Stomach (tissue), 9 donors: ENCODE measurements around the gene GIMAP5. TPM values are rescaled to one million over a fixed set of nuclear protein-coding genes. Genes with fewer than 3 reads are reported as not detected.
A peak's percentile ranks its signal among the peaks of the same experiment; 100 is the strongest.

Experiments
- DNase-seq, 2 donors: peaks; one replicate each; pipeline versions ENCODE4 v3.0.0 to v3.0.0-alpha.2; 2013 to 2019
- H3K27ac ChIP-seq, 5 donors: fragments of 200-600 bp in 4 of 5; sonication (generic) in 4 of 5; one replicate each; pipeline ENCODE4 v1.5.1; 2013 to 2019; ENCODE audit warnings: mild to moderate bottlenecking in 1 of 5, moderate library complexity in 1 of 5
- H3K27me3 ChIP-seq, 3 donors: fragments of 200-600 bp; sonication (generic); one replicate each; pipeline ENCODE4 v1.5.1; 2017 to 2019; ENCODE audit warnings: mixed run types in 1 of 3
- H3K36me3 ChIP-seq, 4 donors: fragments of 200-600 bp; sonication (generic); 1 replicate in 3 of 4; 2 replicates in 1 of 4; pipeline ENCODE4 v1.5.1; 2016 to 2019
- H3K4me1 ChIP-seq, 4 donors: fragments of 200-600 bp; sonication (generic); one replicate each; pipeline ENCODE4 v1.5.1; 2016 to 2019
- H3K4me3 ChIP-seq, 4 donors: fragments of 200-600 bp; sonication (generic) in 3 of 4; one replicate each; pipeline ENCODE4 v1.5.1; 2016 to 2019; ENCODE audit warnings: mild to moderate bottlenecking in 1 of 4
- H3K9me3 ChIP-seq, 4 donors: fragments of 200-600 bp; sonication (generic); one replicate each; pipeline ENCODE4 v1.5.1; 2016 to 2019
- EP300 ChIP-seq: sonication (generic); formaldehyde crosslinking; IDR thresholded peaks from one replicate; pipeline ENCODE4 v1.6.1; 2017; ENCODE audit warnings: antibody characterized with exemption
- POLR2A ChIP-seq, 4 donors: fragments of 450-650 bp; IDR thresholded peaks; one replicate each; pipeline ENCODE4 v1.6.1; 2016; ENCODE audit warnings: antibody characterized with exemption in 4 of 4, control low read depth in 2 of 4, mild to moderate bottlenecking in 1 of 4, moderate library complexity in 1 of 4
- POLR2AphosphoS5 ChIP-seq, 3 donors: sonication (generic); formaldehyde crosslinking; IDR thresholded peaks; one replicate each; pipeline ENCODE4 v1.6.1; 2016; ENCODE audit warnings: antibody characterized with exemption in 3 of 3
- WGBS, 5 donors: extraction: QIAGEN DNeasy Blood & Tissue Kit in 3 of 5; methylation state at CpG; one replicate each; pipeline versions ENCODE4 v1.1.5 to v1.1.7; 2013 to 2018; 5-methylcytosine and 5-hydroxymethylcytosine counted together
- intact Hi-C: fragments of 100-400 bp; cut with DNase I; formaldehyde crosslinking; loops from one replicate; pipeline ENCODE4 v1.15.1; 2023; ENCODE audit warnings: low total_unique reads
- polyA plus RNA-seq, 3 donors: library from polyadenylated mRNA; stranded (reverse); fragments of 200-250 nt; gene quantifications; one replicate each; pipeline ENCODE4 v1.2.3, GENCODE V29; 2013
- total RNA-seq, 5 donors: library from RNA; depleted of rRNA; stranded (reverse); fragments of >200 nt; gene quantifications; one replicate each; pipeline versions ENCODE4 v1.1.0 to v1.2.3, GENCODE V29; 2014 to 2016
- TF ChIP-seq, protein P1 (sequence below), 7 experiments: fragments of 450-650 bp in 4 of 7; fragments of 200-600 bp in 3 of 7; sonication (generic) in 3 of 7; IDR thresholded peaks; one replicate each; pipeline ENCODE4 v1.5.1; 2016 to 2019; ENCODE audit warnings: antibody characterized with exemption in 7 of 7, control low read depth in 2 of 7, mild to moderate bottlenecking in 1 of 7
- donor health status: healthy with polysubstance abuse.
- donor health status: Bipolar disorder and iron deficiency.
- donor health status: healthy.

The GIMAP5 gene
- total and polyA plus RNA-seq, 8 donors = 7.0 to 25.2 (median 17.5) TPM

DNA sequence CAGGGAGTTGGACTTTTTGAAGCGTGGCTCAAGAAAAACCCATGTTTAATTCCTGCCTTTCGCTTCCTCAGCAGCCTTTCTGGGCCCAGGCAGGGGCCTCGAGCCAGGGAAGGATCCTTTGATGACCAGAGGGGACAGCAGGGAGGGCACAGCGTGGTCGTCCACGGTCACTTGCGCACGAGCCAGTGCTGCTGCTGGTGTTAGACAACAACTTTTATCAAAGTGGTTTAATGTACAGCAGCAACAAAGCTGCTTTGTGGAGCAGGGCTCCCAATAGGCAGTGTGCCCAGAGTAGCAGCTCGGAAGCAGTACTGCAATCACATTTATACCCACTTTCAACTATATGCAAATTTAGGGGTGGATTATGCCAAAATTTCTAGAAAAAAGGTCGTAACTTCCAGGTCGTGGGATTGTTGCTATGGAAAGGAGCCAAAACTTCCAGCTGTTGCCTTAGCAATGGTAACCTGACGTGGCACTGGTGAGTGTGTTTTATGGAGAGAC is 14.7 kb upstream of the GIMAP5 start:
- peak overlapping the region in 3 of 5 donors; percentile 32 to 46 (median 38) for H3K27ac ChIP-seq
- DNase-seq = no peak

DNA sequence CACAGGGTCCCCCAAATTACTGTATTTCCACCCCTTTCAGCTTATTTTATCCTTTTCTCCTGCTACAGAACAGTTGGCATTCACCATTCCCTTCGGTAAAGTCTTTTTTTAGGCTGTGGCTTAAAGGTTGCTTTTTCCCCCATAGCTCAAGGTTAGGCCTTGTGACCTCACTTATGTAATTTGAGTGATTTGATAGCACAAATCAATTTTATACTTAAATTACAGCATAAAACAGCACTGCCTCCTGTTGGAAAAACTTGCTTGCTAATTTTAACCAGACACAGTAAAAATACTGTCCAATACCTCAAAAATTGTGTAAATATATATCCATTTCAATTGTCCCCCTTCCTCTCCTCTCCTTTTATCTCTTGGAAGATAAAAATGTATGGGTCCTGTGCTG is 13.8 kb upstream of the GIMAP5 start:
- peaks cover 0 to 19% (median 13%) of the 10 kb centered on the region in 4 donors for H3K9me3 ChIP-seq
- TF ChIP-seq POLR2AphosphoS5 (IDR thresholded peaks at IDR 0.05) (no peak), POLR2A (IDR thresholded peaks at IDR 0.05) (no peak), EP300 (no peak)
- TF ChIP-seq, protein P1, sequence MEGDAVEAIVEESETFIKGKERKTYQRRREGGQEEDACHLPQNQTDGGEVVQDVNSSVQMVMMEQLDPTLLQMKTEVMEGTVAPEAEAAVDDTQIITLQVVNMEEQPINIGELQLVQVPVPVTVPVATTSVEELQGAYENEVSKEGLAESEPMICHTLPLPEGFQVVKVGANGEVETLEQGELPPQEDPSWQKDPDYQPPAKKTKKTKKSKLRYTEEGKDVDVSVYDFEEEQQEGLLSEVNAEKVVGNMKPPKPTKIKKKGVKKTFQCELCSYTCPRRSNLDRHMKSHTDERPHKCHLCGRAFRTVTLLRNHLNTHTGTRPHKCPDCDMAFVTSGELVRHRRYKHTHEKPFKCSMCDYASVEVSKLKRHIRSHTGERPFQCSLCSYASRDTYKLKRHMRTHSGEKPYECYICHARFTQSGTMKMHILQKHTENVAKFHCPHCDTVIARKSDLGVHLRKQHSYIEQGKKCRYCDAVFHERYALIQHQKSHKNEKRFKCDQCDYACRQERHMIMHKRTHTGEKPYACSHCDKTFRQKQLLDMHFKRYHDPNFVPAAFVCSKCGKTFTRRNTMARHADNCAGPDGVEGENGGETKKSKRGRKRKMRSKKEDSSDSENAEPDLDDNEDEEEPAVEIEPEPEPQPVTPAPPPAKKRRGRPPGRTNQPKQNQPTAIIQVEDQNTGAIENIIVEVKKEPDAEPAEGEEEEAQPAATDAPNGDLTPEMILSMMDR (IDR thresholded peaks at IDR 0.05) = no peak
- H3K36me3 ChIP-seq = peaks cover 0 to 13% (median 10%) of the 10 kb centered on the region in 4 donors
- intact Hi-C loops = no loop called here
- no peak overlapping the region for H3K4me3 ChIP-seq
- no peak overlapping the region for H3K27ac ChIP-seq
- H3K4me1 ChIP-seq = peaks cover 0 to 6% (median 2%) of the 10 kb centered on the region in 4 donors
- WGBS, 5 donors = 64 to 83% (median 71%) methylated on average over 1 of the region's 1 CpG
- no peaks in the 10 kb centered on the region for H3K27me3 ChIP-seq
- DNase-seq = no peak

More for the DNA sequence above, 14.7 kb upstream of the GIMAP5 start:
- 53 to 64% (median 56%) methylated on average over 12 of the region's 12 CpGs for WGBS, 5 donors
- H3K36me3 ChIP-seq = peaks cover 0 to 13% (median 10%) of the 10 kb centered on the region in 4 donors
- peak overlapping the region in 1 of 4 donors; percentile 15 for H3K4me3 ChIP-seq
- peaks cover 0 to 10% (median 8%) of the 10 kb centered on the region in 4 donors for H3K9me3 ChIP-seq
- H3K27me3 ChIP-seq = no peaks in the 10 kb centered on the region
- peaks cover 0 to 6% (median 2%) of the 10 kb centered on the region in 4 donors for H3K4me1 ChIP-seq
- TF ChIP-seq POLR2AphosphoS5 (IDR thresholded peaks at IDR 0.05) = no peak
- no peak for TF ChIP-seq POLR2A (IDR thresholded peaks at IDR 0.05)
- TF ChIP-seq, protein P1 (IDR thresholded peaks at IDR 0.05) = no peak
- TF ChIP-seq EP300 = no peak
- intact Hi-C loops = no loop called here

DNA sequence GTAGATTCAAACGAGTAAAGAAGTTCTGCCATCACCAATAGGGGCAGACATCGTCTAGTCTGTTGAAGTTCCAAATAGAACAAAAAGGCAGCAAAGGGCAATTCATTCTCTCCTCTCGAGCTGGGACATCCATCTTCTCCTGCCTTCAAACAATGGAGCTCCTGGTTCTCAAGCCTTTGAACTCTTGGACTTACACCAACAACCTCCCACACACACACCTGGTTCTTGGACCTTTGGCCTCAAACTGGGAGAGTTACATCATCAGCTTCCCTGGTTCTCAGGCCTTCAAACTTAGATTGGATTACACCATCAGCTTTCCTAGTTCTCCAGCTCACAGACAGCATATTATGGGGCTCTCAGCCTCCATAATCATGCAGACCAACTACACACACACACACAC is 9.8 kb upstream of the GIMAP5 start:
- intact Hi-C loops = no loop called here
- DNase-seq = no peak
- Histone ChIP-seq H3K4me1 (no peaks in the 10 kb centered on the region), H3K9me3 (peaks cover 0 to 27% (median 17%) of the 10 kb centered on the region in 4 donors), H3K27me3 (no peaks in the 10 kb centered on the region), H3K36me3 (no peaks in the 10 kb centered on the region), H3K4me3 (no peak overlapping the region), H3K27ac (no peak overlapping the region)
- 52 to 70% (median 60%) methylated on average over 3 of the region's 3 CpGs for WGBS, 5 donors
- TF ChIP-seq, protein P1 (IDR thresholded peaks at IDR 0.05) = no peak
- TF ChIP-seq POLR2AphosphoS5 (IDR thresholded peaks at IDR 0.05) (no peak), POLR2A (IDR thresholded peaks at IDR 0.05) (no peak), EP300 (no peak)

DNA sequence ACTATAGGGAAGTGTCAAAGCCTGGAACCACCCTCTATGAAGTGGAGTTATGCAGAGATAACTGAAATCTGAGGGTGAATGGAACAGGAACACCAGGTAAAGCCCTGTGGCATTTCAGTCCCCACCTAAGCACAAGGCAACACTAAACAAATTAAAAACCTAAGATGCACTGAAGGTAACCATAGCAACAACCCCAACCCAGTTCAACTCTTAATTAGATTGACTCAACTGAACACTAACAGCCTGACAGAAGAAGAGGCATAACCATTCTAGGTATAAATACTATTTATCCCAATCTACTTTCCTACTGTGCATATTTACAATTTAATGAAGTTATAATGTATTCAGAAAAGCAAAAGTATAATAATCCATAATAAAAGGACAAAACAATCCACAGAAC is 9.2 kb upstream of the GIMAP5 start:
- Histone ChIP-seq H3K4me1 (no peaks in the 10 kb centered on the region), H3K9me3 (peaks cover 0 to 27% (median 17%) of the 10 kb centered on the region in 4 donors), H3K27me3 (no peaks in the 10 kb centered on the region), H3K4me3 (no peak overlapping the region), H3K36me3 (no peaks in the 10 kb centered on the region), H3K27ac (no peak overlapping the region)
- DNase-seq = no peak
- intact Hi-C loops = no loop called here
- TF ChIP-seq POLR2AphosphoS5 (IDR thresholded peaks at IDR 0.05) = no peak

DNA sequence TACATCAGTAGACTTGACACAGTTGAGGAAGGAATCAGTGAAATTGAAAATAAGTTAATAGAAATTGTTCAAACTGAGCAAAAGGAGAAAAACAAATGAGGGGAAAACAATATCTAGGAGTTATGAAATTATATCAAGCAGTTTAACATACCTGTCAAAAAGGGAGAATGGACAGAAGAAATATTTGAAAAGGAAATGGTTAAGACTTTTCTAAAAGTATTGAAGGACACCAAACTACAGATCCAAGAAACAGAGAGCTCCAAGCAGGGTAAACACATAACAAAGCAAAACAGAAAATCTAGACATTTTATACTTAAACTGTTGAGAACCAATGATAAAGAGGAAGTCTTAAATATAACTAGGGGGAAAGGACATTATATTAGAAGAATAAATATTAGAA is 8.6 kb upstream of the GIMAP5 start:
- no peak overlapping the region for H3K4me3 ChIP-seq
- H3K9me3 ChIP-seq = peaks cover 0 to 27% (median 17%) of the 10 kb centered on the region in 4 donors
- H3K27ac ChIP-seq = no peak overlapping the region
- H3K27me3 ChIP-seq = no peaks in the 10 kb centered on the region
- no peak for DNase-seq
- no peaks in the 10 kb centered on the region for H3K36me3 ChIP-seq
- no peak for TF ChIP-seq EP300
- TF ChIP-seq, protein P1 (IDR thresholded peaks at IDR 0.05) = no peak
- no peak for TF ChIP-seq POLR2AphosphoS5 (IDR thresholded peaks at IDR 0.05)
- TF ChIP-seq POLR2A (IDR thresholded peaks at IDR 0.05) = no peak
- H3K4me1 ChIP-seq = no peaks in the 10 kb centered on the region
- intact Hi-C loops = no loop called here
